ENCODE data around the gene ITIH3. TPM values are rescaled to one million over a fixed set of nuclear protein-coding genes. Genes with fewer than 3 reads are reported as not detected.
A peak's percentile ranks its signal among the peaks of the same experiment; 100 is the strongest.

ITIH3 gene
- polyA plus RNA-seq, 1 of the 3 experiments (the other 2 are of a cell fraction), result 4.3 TPM

- 70% methylated on average over 8 of the region's 10 CpGs for WGBS (ENCODE audit: low lambda C conversion rate)
- peak; percentile 53 for DNase-seq
- Histone ChIP-seq H3K79me2 (ENCODE audit: insufficient read depth) (no peaks in the 10 kb centered on the region), H3K4me2 (no peak overlapping the region), H3K4me1 (ENCODE audit: control insufficient read depth in 1 of 2, insufficient read depth in 2 of 2, low read depth in 1 of 2, low read length in 1 of 2) (peaks cover 4 to 21% of the 10 kb centered on the region in 2 experiments; a peak in 1 of 4 replicates), H4K20me1 (ENCODE audit: insufficient read depth) (0 out of 2 replicates have a peak, but pooled peaks cover 6% of the 10 kb centered on the region), H2AFZ (ENCODE audit: low read depth) (no peak overlapping the region), H3K36me3 (replicated peaks in 1 of 2; ENCODE audit: control insufficient read depth in 1 of 2, insufficient read depth in 2 of 2, low read length in 1 of 2) (no peaks in the 10 kb centered on the region), H3K9me3 (no peaks in the 10 kb centered on the region), H3K9me2 (no peaks in the 10 kb centered on the region), H3K27me3 (ENCODE audit: insufficient read depth) (no peaks in the 10 kb centered on the region), H3K4me3 (ENCODE audit: low read depth in 2 of 2, low read length in 1 of 2) (no peak overlapping the region), H3F3A (replicated peaks; ENCODE audit: insufficient read depth) (no peaks in the 10 kb centered on the region), H3K27ac (ENCODE audit: low read depth in 2 of 2, low read length in 1 of 2) (no peak overlapping the region), H3K9ac (no peak overlapping the region)
- TF ChIP-seq RCOR1 (IDR thresholded peaks at IDR 0.05; ENCODE audit: low read length), result no peak
- no peak for TF ChIP-seq MEF2A (IDR thresholded peaks at IDR 0.05; ENCODE audit: borderline replicate concordance, low read depth)
- no peak for TF ChIP-seq IRF3 (IDR thresholded peaks at IDR 0.05; ENCODE audit: low read depth, low read length)
- no peak for TF ChIP-seq FOSL2 (IDR thresholded peaks at IDR 0.05; ENCODE audit: borderline replicate concordance, low read depth)
- no peak for TF ChIP-seq FOXJ3 (CRISPR knock-in tag; IDR thresholded peaks at IDR 0.05)
- TF ChIP-seq RFX5 (IDR thresholded peaks at IDR 0.05; ENCODE audit: low read length), result no peak
- no peak for TF ChIP-seq NRF1 (IDR thresholded peaks at IDR 0.05; ENCODE audit: low read depth, low read length)
- no peak for TF ChIP-seq TEAD4 (IDR thresholded peaks at IDR 0.05; ENCODE audit: borderline replicate concordance, insufficient read depth)
- TF ChIP-seq NFIC (IDR thresholded peaks at IDR 0.05; ENCODE audit: borderline replicate concordance), result no peak
- TF ChIP-seq MXI1 (IDR thresholded peaks at IDR 0.05; ENCODE audit: low read depth, low read length), result no peak
- TF ChIP-seq TAF1 (IDR thresholded peaks at IDR 0.05; ENCODE audit: borderline replicate concordance, low read depth, low read length), result no peak
- no peak for TF ChIP-seq USF2 (IDR thresholded peaks at IDR 0.05; ENCODE audit: borderline replicate concordance, low read depth, low read length)
- no peak for TF ChIP-seq FOXM1 (IDR thresholded peaks at IDR 0.05; ENCODE audit: low read depth)
- no peak for TF ChIP-seq JUND (IDR thresholded peaks at IDR 0.05)
- no peak for TF ChIP-seq EP300 (IDR thresholded peaks at IDR 0.05; ENCODE audit: borderline replicate concordance in 1 of 2, low read depth in 1 of 2, low read length in 1 of 2)
- no peak for TF ChIP-seq SMC3 (IDR thresholded peaks at IDR 0.05; ENCODE audit: low read depth, low read length)
- no peak for TF ChIP-seq POLR2AphosphoS5 (IDR thresholded peaks at IDR 0.05; ENCODE audit: low read depth, low read length)
- no peak for TF ChIP-seq RAD21 (IDR thresholded peaks at IDR 0.05; ENCODE audit: low read length)
- TF ChIP-seq PBX3 (IDR thresholded peaks at IDR 0.05), result no peak
- TF ChIP-seq REST (IDR thresholded peaks at IDR 0.05; ENCODE audit: low read depth, low read length), result no peak
- POLR2A ChIA-PET, result no interaction called here
- CTCF ChIA-PET, result interaction anchor here (0.9 kb wide), 1 partner anchor 18 kb away, joined by 3 read pairs; no protein-coding TSS in a partner anchor
Measured at GRCh38 chr3:52827866-52828376, 33.3 kb downstream of the ITIH3 start.
